Right renal pelvis (tissue), 4 donors: ENCODE data around the gene ASTN2. TPM values are rescaled to one million over a fixed set of nuclear protein-coding genes. Genes with fewer than 3 reads are reported as not detected.

ENCODE experiments used
- DNase-seq, 4 donors: peaks; one replicate each; pipeline ENCODE4 v3.0.0-alpha.2; 2013; ENCODE audit warnings: low read depth in 4 of 4, low spot score in 3 of 4, missing footprints in 1 of 4
- polyA plus RNA-seq, 4 donors: library from polyadenylated mRNA; unstranded; fragments of 120-200 nt; gene quantifications; one replicate each; pipeline ENCODE4 v1.2.1, GENCODE V29; 2013; ENCODE audit not compliant: insufficient read length in 4 of 4

The ASTN2 gene
- polyA plus RNA-seq, 4 donors: 15.1 to 17.7 (median 16.1) TPM

DNA sequence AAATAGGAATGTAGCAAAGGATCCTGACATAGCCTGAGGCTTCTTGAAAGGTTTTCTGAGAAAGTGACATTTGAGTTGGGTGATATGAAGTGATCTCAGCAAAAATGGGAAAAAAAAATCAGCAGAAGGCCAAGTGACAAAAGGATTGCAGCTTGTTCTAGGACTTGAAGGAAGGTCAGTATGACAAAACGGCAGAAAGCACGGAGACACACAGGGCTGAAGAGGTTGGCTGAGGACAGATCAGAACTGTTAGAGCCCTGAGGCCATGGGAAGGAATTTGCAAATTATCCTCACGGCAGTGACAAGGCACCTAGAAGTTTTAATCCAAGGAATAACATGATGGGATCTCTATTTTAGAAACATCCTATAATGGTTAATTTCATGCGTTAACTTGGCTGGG is 696.7 kb downstream of the ASTN2 start:
- no peak for DNase-seq

DNA sequence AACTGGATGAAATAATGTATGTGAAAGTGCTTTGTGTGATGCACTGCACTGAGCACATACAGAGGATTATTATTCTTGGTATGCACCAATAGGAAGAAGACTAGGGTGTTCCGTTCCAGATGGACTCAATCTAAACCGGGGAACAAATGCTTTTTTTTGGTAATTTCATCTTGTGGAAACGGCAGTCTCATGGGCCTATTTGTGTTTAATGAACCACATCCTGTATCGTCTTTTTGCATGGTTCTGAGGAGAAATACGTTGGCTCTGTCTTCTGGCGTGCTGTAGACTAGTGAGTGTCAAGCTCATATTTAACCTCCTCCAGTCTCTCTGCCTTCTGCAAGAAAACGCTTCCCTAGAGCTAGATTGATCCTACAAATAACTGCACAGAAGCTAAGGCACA is 697.7 kb downstream of the ASTN2 start:
- peak in 3 of 4 donors; percentile 12 to 27 (median 22) for DNase-seq

DNA sequence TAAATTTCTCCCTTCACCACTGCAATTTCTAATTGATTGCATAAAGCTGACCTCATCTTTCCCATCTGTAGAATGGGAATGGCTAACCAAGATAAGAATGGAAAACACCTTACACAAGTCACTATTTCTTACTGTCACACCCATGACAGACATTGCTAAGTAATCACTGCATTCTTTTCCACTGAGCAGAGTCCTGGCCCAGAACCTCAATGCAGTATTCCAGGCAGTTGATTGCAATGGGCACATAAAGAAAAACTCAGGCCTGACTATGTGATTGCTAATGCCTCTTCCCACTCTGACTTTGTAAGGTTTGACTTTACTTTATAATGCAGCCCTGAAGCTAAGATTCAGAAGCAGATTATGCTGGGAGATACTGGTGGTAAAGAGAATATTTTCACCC is 698.4 kb downstream of the ASTN2 start:
- no peak for DNase-seq

DNA sequence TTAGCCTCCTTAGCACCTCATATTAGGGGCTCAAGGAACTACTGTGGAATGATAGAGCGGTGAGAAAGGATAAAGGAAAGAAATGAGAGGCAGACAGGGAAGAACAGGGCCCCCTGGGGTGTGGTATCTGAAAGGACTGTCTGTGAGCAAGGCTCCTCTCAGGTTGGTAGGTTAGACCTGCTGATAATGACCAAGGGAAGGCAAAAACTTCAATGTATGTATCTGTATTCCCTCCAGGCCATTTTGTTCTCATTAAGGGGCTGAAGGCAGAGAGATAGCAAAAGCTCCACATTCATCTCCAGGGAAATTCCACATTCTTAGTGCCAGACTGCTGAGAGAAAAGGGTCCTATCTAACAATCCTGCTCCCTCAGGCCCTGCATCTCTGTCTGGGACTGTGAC is 699.1 kb downstream of the ASTN2 start:
- DNase-seq: no peak

GRCh38 chr9:116713271-116713670 is 701.6 kb downstream of the ASTN2 start:
- DNase-seq: no peak

DNA sequence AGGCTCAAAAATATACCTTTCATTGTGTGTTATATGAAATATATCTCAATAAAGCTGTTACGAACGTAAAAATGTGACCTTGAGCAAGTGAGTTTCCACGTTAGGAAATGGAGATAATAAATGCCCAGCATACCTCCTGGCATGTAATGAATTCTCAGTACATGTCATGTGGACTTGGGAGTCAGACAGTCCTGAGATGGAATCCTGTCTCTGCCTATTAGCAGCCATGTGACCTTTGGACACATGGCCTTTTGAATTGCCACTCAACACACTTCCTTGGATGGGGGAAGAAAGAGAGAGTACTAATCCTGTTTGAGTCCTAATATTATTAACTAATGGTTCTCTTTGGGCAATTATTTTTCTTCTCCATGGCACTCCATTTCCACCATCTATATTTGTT is 702.1 kb downstream of the ASTN2 start:
- DNase-seq: no peak

- no peak for DNase-seq
Observed at GRCh38 chr9:116706310-116707290, 708.3 kb downstream of the ASTN2 start.

DNA sequence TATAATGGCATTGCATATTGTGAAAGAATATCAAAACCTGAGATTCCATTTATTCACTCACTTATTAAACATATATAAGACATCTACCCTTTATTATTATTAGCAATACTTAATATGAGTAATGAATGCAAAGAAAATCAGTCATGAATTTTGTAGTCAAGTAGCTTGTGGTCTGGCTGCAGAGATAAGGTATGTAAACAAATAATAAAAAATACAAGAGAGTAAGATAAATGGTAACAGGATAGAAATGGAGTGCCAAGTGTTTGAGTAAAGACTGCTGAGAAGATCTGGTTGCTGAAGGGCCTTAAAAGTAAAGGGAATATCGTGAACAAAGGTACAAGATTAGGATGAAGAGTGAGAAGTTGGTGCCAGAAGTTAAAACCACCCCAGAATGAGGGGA is 709.3 kb downstream of the ASTN2 start:
- DNase-seq: no peak

DNA sequence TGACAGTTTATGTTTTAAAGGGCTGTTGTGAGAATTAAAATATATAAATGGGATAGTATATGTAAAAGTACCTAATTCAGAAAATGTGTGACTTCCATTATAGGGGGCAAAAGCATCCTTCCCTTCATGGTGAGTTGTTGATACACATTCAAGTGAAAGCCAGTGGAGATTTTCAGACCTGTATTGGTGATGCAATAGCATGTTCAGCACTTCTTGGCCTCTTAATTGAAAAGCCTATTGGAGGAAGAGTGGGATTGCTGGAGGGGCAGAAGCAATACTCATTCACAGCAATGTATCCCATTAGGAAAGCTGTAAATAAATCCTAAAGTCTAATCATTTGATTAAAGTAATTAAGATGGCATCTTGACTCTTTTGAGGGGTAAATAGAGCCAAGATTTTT is 710.4 kb downstream of the ASTN2 start:
- no peak for DNase-seq

DNA sequence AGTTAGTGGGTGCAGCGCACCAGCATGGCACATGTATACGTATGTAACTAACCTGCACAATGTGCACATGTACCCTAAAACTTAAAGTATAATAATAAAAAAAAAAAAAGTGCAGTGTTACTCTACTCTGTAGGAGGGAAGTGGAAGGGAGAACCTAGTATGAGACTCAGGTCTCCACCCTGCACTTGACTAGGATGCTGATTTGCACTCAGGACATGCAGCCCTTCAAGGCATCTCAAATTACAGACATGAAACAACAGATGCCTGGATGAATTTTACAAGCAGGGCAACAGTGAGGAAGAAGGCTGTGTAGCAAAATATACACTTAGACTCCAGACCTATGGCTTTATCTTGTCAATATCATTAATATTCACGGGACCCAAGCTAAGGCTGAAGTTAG is 711.2 kb downstream of the ASTN2 start:
- no peak for DNase-seq

DNA sequence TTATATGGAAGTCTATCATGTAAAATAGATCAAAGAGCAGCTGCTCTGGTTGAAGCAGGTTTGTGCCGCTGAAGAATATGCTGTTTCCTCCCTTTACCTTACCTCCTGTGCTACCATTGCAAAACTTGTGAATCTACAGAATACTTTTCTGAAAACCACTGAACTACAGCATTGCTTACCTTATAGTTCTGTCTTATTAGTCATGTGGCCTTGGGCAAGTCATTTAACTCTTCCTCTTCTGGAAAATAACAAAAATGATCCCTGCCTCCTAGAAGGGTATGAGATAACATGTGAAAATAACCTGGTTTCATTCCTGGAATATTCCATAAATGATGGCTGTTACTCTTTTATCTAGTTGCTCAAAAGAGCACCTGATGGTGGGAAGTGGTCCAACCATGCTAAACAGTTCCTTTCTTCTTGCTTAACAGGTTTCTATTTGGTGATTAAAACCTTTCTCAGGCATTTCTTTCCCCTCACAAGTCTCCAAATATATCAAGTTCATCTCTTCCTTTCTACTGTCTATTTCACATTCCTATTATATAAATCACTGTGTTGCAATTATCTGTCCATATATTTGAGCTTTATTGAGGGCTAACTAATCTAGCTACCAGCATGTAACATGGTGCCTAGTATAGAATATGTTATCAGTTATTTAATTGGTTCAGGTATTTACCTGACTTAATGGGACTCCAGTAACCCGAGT is 712.8 kb downstream of the ASTN2 start:
- DNase-seq: no peak

DNA sequence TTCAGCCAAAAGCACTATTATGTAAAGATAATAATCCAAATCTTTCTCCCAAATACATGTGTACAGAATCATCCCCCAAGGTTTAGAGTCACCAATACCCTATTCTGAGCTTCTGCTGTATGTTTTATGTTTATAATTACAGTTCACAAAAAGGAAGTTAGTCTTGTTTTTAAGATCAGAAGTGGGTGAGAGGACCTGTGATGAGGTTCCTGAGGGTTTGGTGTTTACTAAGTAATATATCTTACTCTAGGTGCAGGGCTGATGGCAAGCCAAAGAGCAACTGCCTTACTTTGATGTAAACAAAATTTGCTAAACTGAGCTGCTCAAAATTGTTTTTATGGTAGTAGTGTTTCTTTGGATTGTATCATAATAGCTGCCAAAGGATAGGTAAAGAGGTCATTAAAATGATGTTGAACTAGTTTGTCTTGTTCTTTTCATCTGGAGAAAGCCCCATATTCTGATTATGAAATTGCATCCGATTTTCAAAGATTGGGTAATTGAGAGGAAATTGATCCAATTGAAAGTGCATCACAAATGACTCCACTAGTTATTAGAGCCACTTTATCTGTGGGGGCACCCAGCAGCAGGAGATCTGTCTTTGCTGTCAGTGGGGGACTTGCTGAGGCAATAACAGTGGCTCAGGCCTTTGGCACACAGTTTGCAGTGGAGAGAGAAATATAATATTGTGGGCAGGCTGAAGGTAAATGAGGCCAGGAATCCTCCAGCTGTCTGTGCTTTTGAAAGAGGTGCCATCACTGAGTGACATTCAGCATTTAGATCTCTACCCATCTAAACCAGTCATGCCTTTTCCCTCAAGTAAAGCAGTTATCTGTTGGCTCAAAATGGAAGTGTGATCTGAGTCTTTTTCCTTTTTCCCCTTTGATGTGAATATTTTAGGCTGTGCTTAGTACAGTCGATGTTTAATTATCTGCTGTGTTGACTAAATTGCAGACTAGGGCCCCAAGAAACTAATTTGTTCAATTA is 713.7 kb downstream of the ASTN2 start:
- DNase-seq: no peak

DNA sequence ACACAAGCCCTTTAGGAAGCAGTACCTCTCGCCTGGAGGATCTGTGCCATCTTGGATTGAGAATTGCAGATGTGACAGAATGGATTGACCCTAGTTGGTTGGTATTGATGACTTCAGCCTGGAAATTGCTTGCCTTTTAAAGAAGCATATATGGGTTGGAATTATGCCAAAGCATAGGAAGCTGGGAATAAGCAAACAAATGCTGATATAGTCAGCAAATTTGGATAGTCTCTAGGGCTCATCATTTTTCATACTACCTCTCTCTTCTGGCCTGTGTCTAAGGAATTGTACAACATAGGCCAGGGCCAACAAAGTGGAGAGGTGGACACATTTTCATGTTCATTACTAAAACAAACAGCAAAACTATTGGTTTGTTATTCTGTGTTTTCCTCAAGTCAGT is 714.6 kb downstream of the ASTN2 start:
- DNase-seq: no peak

GRCh38 chr9:116697887-116698286 is 717.0 kb downstream of the ASTN2 start:
- no peak for DNase-seq

DNA sequence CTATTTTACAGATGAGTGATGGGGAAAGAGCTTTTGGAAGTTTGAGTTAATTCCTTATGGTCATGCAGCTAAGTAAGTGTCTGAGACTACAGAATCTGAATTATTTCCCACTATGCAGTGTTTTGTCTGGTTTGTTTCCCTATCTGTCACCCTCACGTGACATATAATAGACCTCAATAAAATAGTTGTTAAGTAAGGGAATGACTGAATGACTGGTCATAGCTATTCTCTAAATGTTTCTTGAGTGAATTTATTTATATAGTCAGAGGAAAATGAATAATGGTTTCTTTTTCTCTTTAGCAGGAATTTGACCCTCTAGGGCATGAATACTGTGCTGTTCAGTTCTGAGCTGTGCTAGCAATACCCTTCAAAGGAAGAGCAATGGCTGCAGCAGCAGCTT is 717.5 kb downstream of the ASTN2 start:
- no peak for DNase-seq

DNA sequence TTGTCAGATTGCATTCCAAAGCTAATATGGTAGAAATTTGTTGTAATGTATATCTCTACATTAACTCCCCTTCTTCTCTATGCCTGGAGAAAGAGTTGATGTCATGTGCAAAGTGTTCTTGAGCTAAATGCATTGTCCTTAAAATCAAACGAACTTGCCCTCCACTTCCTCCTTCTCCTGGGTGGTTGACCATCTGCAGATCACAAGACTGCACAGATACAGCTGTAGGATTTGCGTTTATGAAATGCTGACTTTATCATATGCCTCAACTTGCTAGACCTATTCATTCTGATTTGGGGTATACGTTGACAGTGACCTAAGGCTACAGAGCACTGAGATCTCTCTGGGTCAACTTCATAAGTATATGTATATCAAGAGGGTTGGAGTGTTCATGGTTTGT is 719.4 kb downstream of the ASTN2 start:
- no peak for DNase-seq

DNA sequence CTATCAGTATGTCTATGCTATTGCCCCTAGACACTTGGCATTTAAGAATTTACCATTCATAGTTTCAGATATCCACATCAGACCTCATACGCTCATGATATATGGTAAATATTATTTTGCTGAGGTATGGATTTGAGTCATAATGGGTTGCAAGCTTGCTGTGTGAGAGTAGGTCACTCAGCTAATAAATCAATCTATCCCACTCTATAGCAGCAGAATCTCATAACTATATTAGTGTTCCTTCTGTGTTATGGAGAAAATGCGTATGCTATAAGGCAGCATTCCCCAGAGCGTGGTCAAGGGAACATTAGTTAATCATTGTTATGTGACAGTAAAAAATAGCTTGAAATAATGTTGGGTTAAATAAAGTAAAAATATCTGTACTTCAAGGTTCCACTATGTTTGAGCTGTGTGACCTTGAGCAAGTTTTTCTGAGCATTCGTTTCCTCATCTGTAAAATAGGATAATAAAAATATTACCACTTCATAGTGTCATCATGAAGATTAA is 720.0 kb downstream of the ASTN2 start:
- no peak for DNase-seq

DNA sequence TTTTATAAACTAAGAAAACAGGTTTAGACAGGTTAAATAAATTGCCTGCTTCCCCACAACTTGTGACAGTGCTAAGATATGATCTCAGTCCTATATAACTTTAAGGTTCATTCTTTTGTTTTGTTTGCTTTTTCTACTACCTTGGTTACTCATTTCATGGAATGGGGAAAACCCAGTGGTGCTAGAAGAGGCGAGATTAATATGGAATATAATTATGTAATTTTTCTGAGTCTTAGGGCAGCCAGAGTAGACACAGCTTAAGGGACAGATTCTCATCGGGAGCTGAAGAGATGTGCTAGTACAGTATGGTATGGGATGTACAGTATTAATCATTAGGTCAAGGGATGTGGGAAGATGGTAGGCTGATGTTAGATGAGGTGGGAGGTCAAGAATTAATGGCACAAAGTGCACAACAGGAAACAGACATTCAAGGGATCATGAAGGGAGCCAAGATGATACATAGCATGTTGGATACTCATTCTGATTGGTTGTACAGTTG is 721.6 kb downstream of the ASTN2 start:
- DNase-seq: no peak

DNA sequence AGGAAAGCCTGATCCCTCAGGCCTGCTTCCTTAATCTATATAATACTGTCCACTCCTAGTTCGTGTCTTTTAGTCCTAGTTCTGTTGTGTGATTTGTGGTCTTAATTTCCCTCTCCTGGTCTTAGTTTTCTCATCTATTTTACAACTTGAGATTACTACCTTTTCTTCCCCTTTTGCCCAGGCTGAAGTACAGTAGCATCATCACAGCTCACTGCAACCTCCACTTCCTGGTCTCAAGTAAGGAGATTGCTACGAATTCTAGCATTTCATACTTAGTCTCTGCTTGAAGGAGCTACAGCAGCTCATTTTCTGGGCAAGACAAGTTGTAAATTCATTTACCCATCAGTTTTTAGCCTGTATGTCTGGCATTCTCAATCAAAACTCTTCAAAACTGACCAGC is 722.2 kb downstream of the ASTN2 start:
- no peak for DNase-seq

GRCh38 chr9:116691607-116692006 is 723.2 kb downstream of the ASTN2 start:
- no peak for DNase-seq
